ENCODE results near the gene HLA-DOB. TPM values are rescaled to one million over a fixed set of nuclear protein-coding genes. Genes with fewer than 3 reads are reported as not detected.
A peak's percentile ranks its signal among the peaks of the same experiment; 100 is the strongest.

The HLA-DOB gene
- total and polyA plus RNA-seq, 10 of the 15 experiments (the other 5 are each of a cell fraction or from before 2014, with no cell fraction given): 27.4 to 79.1 (median 37.0) TPM

- RAD21 ChIA-PET (ENCODE audit: unreplicated experiment): interaction anchor here (1.0 to 2.6 kb wide), 3 partner anchors 12 to 42 kb away, joined by 6 to 12 read pairs (median 9); partner anchors contain the start of gene TAP2
- no peak overlapping the region for H3K4me2 ChIP-seq (ENCODE audit: control insufficient read depth, insufficient read depth)
- no peaks in the 10 kb centered on the region for H3K9me3 ChIP-seq (replicated peaks; ENCODE audit: control insufficient read depth, insufficient read depth, low read length)
- intact Hi-C loops (cut with micrococcal nuclease; ENCODE audit: unreplicated experiment): loop anchor here (5.0 kb wide), 1 partner anchor 41 kb away; no protein-coding TSS in a partner anchor
- H3K27ac ChIP-seq (ENCODE audit: control insufficient read depth, insufficient read depth): no peak overlapping the region
- BruUV-seq (replicated peaks): no TSS peak
- SMC1A ChIA-PET (ENCODE audit: uncharacterized antibody, unreplicated experiment): interaction anchor here (0.8 to 4.1 kb wide), 9 partner anchors 13 to 158 kb away, joined by 3 to 51 read pairs (median 4); partner anchors contain the start of genes HLA-DMA, TAP1 and TAP2
- H3K36me3 ChIP-seq (ENCODE audit: control insufficient read depth in 2 of 2, insufficient read depth in 2 of 2, low read length in 1 of 2): peaks cover 7 to 16% of the 10 kb centered on the region in 2 experiments
- TF ChIP-seq RB1 (IDR thresholded peaks at IDR 0.05; ENCODE audit: borderline replicate concordance) (no peak), NR2C2 (IDR thresholded peaks at IDR 0.05; ENCODE audit: borderline replicate concordance, control insufficient read depth, insufficient read length, low read depth) (no peak), FOXM1 (IDR thresholded peaks at IDR 0.05; ENCODE audit: low read depth, low read length) (no peak), RELA (IDR thresholded peaks at IDR 0.05; ENCODE audit: borderline replicate concordance, partially characterized antibody) (no peak), GATAD2B (conservative IDR thresholded peaks at IDR 0.05; ENCODE audit: low read depth) (no peak), MEF2A (IDR thresholded peaks at IDR 0.05; ENCODE audit: insufficient read depth, low read depth, low read length) (no peak), RAD21 (IDR thresholded peaks at IDR 0.05; ENCODE audit: insufficient read depth, low read depth, low read length) (peak; percentile 39), CTCF (IDR thresholded peaks at IDR 0.05 in 2 of 3, conservative IDR thresholded peaks at IDR 0.05 in 1 of 3; ENCODE audit: control insufficient read depth in 2 of 3, extremely low read depth in 1 of 3, insufficient read depth in 1 of 3, low read depth in 3 of 3, low read length in 3 of 3) (peak; percentile 30 to 55 (median 36); a peak in 4 of 6 replicates), MLLT1 (IDR thresholded peaks at IDR 0.05) (no peak), SMC3 (IDR thresholded peaks at IDR 0.05; ENCODE audit: borderline replicate concordance, low read length) (peak; percentile 14; the same call in 1 of the 2 replicates)
- WGBS (ENCODE audit: insufficient coverage, insufficient replicate concordance, low lambda C conversion rate, missing lambda C conversion rate): 98% methylated on average over 2 of the region's 2 CpGs
- FAIRE-seq (no peak), ATAC-seq (peak; percentile 36; the same call in 1 of the 3 replicates), DNase-seq (ENCODE audit: low read depth, low spot score) (no peak)
- no peaks in the 10 kb centered on the region for H3K4me1 ChIP-seq (ENCODE audit: control insufficient read depth, insufficient read depth, low read length)
- CTCF ChIA-PET: interaction anchor here (0.7 to 4.3 kb wide), 10 partner anchors 13 to 738 kb away, joined by 3 to 66 read pairs (median 4); partner anchors contain the start of gene TAP2
- no peaks in the 10 kb centered on the region for H4K20me1 ChIP-seq (ENCODE audit: control insufficient read depth, insufficient read depth)
- H3K27me3 ChIP-seq (replicated peaks in 1 of 2; ENCODE audit: control insufficient read depth in 2 of 2, insufficient read depth in 2 of 2, low read length in 1 of 2): no peaks in the 10 kb centered on the region
- no peaks in the 10 kb centered on the region for H3K79me2 ChIP-seq (ENCODE audit: control insufficient read depth, insufficient read depth, low read length)
- H2AFZ ChIP-seq (ENCODE audit: control insufficient read depth, low read depth, low read length): no peak overlapping the region
- in situ Hi-C loops (cut with MboI): no loop called here
- H3K9ac ChIP-seq (ENCODE audit: control insufficient read depth, insufficient read depth, low read length): no peak overlapping the region
- POLR2A ChIA-PET: interaction anchor here (1.0 to 1.5 kb wide), 4 partner anchors 12 to 159 kb away, joined by 3 read pairs; no protein-coding TSS in a partner anchor
- H3K4me3 ChIP-seq: no peak overlapping the region
Measured at GRCh38 chr6:32825966-32826365, 9.2 kb upstream of the HLA-DOB start.

Data from GM12878 (cell line).